GM10248 (cell line): ENCODE data around the gene FCRL2.
"Not testable (repeated sequence)": the region's sequence is repeated elsewhere in the genome, so short reads cannot be mapped to it uniquely, and the experiment has no call there.

ENCODE experiments used
- CTCF ChIA-PET: fragments of 300-600 bp; sonication (Branson Sonifier 250); formaldehyde crosslinking; extraction: SDS; loops from one replicate; lab custom pipeline; 2021; ENCODE audit warnings: antibody characterized with exemption; lab: Yijun Ruan, JAX
- POLR2A ChIA-PET: fragments of 350-650 bp; sonication (Branson Sonifier 250); formaldehyde crosslinking; extraction: SDS; loops from one replicate; lab custom pipeline; 2020; ENCODE audit warnings: antibody characterized with exemption; lab: Yijun Ruan, JAX
- DNase-seq: peaks from one replicate; pipeline ENCODE4 v3.0.0; 2012; ENCODE audit errors: extremely low spot score
- CTCF ChIP-seq: IDR thresholded peaks from 2 replicates; pipeline ENCODE4 v1.5.1; 2012; ENCODE audit warnings: mild to moderate bottlenecking, low read depth; ENCODE audit errors: extremely low read depth, missing control alignments, control extremely low read depth

Gene FCRL2

DNA sequence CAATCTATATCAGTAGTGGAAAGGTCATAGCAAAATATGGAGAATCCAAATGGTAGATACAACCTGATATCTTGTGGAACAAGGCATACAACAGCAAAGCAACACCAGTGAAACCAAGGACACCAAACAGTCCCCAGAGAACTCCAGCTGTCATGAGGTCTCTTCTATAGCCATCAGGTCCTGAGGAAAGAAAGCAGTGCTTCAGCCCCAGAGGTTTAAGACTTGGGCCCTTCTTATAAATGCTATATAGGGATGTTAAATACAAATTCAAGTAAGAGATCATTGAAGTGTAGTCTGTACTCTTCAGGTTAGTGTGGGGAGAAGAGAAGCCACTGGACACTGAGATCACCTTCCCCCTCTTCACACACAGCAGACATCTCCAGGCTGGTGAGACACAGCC, 10.1 kb downstream of the FCRL2 start:
- no peak for TF ChIP-seq CTCF
- ChIA-PET POLR2A (no interaction called here), CTCF (interaction anchor here (1.1 kb wide), 1 partner anchor 187 kb away, joined by 3 read pairs; no protein-coding TSS in a partner anchor)
- DNase-seq = no peak

GRCh38 chr1:157758018-157758417, 18.9 kb downstream of the FCRL2 start:
- DNase-seq = no peak
- ChIA-PET CTCF (no interaction called here), POLR2A (no interaction called here)
- no peak for TF ChIP-seq CTCF

DNA sequence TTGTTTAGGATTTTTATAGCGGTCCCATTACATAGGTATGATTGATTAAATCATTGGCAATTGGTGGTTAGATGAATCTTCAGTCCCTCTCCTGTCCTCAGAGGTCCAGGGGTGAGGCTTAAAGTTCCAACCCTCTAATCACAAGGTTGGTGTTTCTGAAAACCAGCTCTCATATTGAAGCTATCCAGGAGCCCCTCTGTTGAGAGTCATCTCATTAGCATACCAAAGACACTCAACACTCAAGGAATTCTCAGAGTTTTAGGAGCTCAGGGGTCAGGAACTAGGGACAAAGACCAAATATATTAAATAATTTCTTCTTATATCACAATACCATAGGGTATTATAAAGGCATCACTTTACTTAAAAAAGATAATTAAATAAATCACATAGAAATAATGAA, 23.3 kb downstream of the FCRL2 start:
- no peak for TF ChIP-seq CTCF
- ChIA-PET POLR2A (no interaction called here), CTCF (no interaction called here)
- DNase-seq = no peak

DNA sequence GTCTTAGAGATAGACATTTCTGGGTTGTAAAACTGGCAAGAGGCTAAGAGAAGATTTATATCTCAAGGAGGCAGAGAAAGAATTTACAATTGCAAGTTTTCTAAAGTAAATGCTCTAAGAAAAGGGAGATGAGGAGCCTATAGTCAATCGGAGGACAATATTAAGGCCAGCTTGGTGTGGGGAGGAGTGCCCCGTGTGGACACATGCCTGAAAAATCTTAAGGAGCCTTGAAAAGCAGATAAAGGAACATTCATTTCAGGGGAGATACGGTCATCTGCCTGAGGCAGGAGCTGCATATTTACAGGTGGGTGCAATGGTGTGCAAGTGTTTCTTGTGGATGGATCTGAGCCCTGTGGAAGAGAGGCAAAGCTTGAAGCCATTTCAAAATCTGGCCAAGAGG, 25.6 kb downstream of the FCRL2 start:
- ChIA-PET CTCF (interaction anchor here (0.9 kb wide), 1 partner anchor 100 kb away, joined by 3 read pairs; no protein-coding TSS in a partner anchor), POLR2A (no interaction called here)
- no peak for DNase-seq
- no peak for TF ChIP-seq CTCF

GRCh38 chr1:157748262-157748817, 28.6 kb downstream of the FCRL2 start:
- ChIA-PET POLR2A (no interaction called here), CTCF (no interaction called here)
- DNase-seq = no peak
- no peak for TF ChIP-seq CTCF

- DNase-seq = no peak
- ChIA-PET POLR2A (no interaction called here), CTCF (interaction anchor here (1.4 kb wide), 1 partner anchor 48 kb away, joined by 5 read pairs; no protein-coding TSS in a partner anchor)
- no peak for TF ChIP-seq CTCF
Measured at GRCh38 chr1:157739229-157739901, 37.6 kb downstream of the FCRL2 start.

GRCh38 chr1:157735991-157736390, 40.9 kb downstream of the FCRL2 start:
- POLR2A ChIA-PET, CTCF ChIA-PET, DNase-seq: not testable (repeated sequence)
